ENCODE results near the gene GDPGP1. TPM values are rescaled to one million over a fixed set of nuclear protein-coding genes. Genes with fewer than 3 reads are reported as not detected.

GDPGP1 gene, protein sequence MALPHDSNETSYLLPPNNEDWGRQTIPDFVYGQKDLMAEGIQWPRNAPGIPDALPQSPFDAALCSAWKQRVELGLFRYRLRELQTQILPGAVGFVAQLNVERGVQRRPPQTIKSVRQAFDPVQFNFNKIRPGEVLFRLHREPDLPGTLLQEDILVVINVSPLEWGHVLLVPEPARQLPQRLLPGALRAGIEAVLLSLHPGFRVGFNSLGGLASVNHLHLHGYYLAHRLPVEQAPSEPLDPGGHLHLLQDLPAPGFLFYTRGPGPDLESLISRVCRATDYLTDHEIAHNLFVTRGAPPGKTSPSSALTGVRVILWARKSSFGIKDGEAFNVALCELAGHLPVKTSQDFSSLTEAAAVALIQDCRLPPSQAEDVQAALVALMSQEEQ
- 1.6 and 3.4 TPM in 2 replicates for total RNA-seq

DNA sequence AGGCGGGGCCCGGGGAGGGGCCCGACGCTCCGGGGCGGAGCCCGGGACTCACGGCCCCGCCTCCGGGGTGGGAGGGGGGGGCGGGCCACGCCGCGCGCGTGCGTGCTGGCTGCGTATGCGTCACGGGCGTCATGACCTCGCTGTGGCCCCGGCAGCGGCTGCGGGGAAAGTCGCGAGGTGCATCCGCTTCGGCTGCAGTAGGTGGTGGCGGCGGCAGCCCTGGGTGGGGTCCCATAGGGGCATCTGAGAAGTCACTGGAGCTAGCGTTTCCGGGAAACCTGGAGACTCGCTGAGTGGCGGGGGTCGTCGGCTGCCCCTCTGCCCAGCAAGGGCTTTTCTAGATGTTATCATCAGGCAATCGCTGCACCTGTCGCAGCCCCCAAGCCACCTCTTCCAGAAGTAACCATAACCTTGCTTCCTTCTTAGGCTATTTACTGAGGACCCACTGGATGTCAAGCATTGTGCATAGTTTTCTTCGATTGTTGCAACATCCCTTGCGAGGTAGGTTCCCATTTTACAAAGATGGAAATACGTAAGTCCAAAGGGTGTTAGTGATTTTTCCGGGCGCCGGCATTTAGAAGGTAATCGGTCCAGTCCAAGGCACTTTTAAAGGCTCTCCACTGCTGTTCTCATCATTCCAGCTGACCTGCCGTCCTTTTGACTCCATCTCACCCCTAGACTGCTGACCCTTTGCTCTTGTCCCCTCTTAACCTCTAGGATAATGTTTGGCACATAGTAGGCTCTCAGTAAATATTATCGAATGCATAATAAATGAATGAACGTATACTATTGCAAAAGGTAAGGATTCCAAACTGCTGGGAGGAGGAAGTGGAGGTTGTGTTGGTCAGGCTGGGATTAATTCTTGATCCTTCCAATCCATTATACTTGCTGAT is at the start of gene GDPGP1:
TSS of gene GDPGP1 (plus strand) at position 114 of the 893 bp plus-strand sequence. CDS start 6,700 bp downstream, outside the sequence.

DNA sequence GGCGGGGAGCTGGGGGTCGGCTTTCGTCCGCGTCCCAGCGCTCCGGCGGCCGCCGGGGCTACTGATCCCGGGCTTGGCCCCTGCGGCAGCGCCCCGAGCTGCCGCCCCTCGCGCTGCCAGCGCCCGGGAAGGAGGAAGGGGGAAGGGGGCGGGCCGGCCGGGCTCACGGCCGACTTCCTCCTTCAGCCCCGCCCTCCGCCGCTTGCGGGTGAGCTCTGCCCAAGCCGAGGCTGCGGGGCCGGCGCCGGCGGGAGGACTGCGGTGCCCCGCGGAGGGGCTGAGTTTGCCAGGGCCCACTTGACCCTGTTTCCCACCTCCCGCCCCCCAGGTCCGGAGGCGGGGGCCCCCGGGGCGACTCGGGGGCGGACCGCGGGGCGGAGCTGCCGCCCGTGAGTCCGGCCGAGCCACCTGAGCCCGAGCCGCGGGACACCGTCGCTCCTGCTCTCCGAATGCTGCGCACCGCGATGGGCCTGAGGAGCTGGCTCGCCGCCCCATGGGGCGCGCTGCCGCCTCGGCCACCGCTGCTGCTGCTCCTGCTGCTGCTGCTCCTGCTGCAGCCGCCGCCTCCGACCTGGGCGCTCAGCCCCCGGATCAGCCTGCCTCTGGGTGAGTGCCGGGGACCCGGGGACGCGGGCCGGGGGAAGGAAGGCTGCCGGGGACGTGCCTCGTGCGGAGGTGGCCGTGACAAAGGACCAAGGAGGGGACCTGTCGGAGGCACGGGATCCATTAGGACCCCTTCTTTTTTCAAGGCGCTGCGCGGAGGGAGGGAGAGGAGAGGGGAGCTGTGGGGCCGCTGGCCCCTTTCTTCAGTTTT is 32.7 kb upstream of the GDPGP1 start, which contains the start of gene SEMA4B:
TSS of gene SEMA4B (plus strand) at position 201 of the 814 bp plus-strand sequence. CDS start at position 450, 249 bp downstream.

DNA sequence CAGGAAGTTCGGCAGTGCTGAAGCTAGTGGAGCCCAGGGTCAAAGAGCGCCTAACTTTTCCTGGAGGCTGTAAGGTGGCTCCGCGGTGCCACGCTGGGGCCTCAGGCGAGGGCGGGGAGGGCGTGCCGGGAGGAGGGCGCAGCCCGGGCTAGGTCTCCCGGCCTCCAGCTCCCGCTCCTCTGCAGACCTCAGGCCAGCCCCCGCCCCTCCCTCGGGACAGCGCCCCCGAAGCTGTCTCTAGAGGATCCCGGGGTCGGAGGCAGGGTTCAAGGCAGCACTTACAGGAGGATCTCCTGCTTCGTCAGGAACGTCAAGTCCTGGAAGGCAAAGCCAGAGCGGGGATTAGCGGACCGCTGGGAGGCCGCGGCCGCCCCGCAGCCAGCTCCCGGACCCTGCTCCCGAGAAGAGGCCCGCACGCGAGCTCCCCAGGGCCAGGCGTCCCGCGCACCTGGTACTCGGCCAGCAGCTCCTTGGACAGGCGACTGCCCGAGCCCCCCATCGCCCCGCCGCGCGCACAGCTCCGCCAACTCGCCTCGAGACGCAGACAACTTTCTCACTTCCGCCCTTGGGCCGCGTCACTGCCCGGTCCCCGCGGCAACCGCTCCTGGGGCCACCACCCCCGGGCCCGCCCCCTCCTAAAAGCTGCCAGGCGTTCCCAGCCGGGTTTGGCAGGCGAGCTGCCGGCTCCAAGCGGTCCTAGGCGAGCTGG is 468 bp upstream of the GDPGP1 start, which contains the start of gene CIB1:
TSS of gene CIB1 (minus strand) at position 555 of the 709 bp plus-strand sequence. CDS start at position 499, 56 bp downstream.

DNA sequence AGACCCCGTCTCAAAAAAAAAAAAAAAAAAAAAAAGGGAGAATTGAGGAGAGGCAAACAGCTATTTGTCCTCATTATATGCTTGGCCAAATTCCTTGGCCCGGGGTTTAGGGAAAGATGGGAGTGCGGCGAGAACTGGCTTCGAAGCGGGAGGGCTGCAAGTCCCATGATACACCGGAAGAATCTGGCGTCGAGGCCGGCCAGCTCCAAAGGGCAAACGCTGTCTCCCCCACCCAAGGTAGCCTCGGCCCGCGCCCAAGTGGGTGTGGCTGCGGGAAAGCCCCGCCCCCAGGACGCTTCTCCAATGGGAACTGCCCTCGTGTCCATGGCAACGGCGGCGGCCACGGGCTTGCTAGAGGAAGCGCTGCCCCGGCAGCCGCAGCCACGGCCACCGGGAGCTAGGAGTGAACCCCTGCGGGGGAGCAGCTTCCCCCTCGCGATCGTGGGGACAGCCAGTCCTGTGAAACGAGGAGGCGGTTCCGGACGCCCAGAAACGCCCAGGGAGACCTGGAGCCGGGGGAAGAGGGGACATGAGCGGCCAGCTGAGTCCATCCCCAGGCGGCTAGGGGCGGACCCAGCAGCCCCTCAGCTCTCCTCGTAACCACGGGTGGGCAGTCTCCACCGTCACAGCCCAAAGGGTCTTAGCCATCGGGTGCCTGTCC is 15.3 kb downstream of the GDPGP1 start, which contains the start of gene TTLL13:
TSS of gene TTLL13 (plus strand) at position 354 of the 661 bp plus-strand sequence. CDS start 1,075 bp downstream, outside the sequence.

DNA sequence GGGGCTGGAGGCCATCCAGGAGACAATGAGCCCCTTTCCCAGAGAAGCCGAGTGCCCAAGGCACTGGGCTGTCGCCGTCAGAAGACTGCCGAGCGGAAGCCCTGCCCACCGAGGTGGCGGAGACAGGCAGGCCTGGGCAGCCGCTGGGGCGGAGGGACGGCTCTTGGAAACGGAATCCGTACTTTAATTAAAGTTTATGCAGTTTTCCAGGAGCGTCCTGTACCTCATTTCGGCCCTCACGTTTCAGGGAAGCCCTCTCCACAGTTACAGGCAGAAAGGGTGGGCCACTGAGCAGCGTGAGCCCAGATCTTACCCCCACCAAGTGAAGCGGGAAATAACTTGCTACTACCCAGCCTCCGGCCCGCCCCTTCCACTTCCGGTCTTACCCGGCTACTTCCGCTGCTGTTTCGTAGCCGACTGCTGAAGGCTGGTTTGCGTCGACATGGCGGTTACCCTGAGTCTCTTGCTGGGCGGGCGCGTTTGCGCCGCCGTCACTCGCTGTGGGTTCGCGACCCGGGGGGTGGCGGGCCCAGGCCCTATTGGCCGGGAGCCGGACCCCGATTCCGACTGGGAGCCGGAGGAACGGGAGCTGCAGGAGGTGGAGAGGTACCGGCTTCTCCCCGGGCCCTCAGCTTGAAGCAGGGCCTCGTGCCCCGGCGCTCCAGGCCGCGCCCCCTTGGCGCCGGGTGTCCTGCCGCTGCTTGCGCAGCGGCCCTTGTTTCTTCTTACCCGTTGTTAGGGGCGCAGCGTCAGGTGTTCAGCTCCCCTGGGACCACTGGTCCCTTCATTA is 31.5 kb downstream of the GDPGP1 start, which contains the start of gene NGRN:
TSS of gene NGRN (plus strand) at position 402 of the 790 bp plus-strand sequence. CDS start at position 443, 41 bp downstream.

Other genes with a start within 250 kb of the GDPGP1 start
- 20.0 and 20.3 TPM in 2 replicates for gene ZNF710, start 232.9 kb upstream of the GDPGP1 start, total RNA-seq
- 91.3 and 111 TPM in 2 replicates for gene IDH2, start 131.7 kb upstream of the GDPGP1 start, total RNA-seq
- 171 and 185 TPM in 2 replicates for gene SEMA4B, start 32.9 kb upstream of the GDPGP1 start, total RNA-seq
- gene CIB1, start 268 bp upstream of the GDPGP1 start, total RNA-seq, result 40.0 and 49.6 TPM in 2 replicates
- gene TTLL13, start 15.3 kb downstream of the GDPGP1 start, total RNA-seq, result not detected in 2 replicates
- gene NGRN, start 31.5 kb downstream of the GDPGP1 start, total RNA-seq, result 58.9 and 63.5 TPM in 2 replicates
- gene ZNF774, start 118.1 kb downstream of the GDPGP1 start, total RNA-seq, result 1.5 and 1.9 TPM in 2 replicates
- gene IQGAP1, start 154.0 kb downstream of the GDPGP1 start, total RNA-seq, result 147 and 194 TPM in 2 replicates